ENCODE data around the gene PLXNA3. TPM values are rescaled to one million over a fixed set of nuclear protein-coding genes. Genes with fewer than 3 reads are reported as not detected.

PLXNA3 gene
- total and polyA plus RNA-seq, 2 experiments from 2014 or later = 2.7 to 5.4 TPM

- no peak for ATAC-seq
- Mint-ChIP-seq H3K9me3 (no peaks in the 10 kb centered on the region), H3K36me3 (ENCODE audit: low read depth) (peaks cover 7% of the 10 kb centered on the region), H3K4me1 (no peaks in the 10 kb centered on the region), H3K27ac (no peak overlapping the region), H3K4me3 (no peak overlapping the region), H3K27me3 (ENCODE audit: insufficient read depth, low read depth, poor library complexity) (peaks cover 4% of the 10 kb centered on the region)
- Histone ChIP-seq H3K4me1 (ENCODE audit: insufficient read depth) (no peaks in the 10 kb centered on the region), H3K27me3 (ENCODE audit: insufficient read depth) (no peaks in the 10 kb centered on the region), H3K36me3 (ENCODE audit: insufficient read depth) (no peaks in the 10 kb centered on the region), H3K4me2 (no peak overlapping the region), H3K27ac (ENCODE audit: low read depth) (no peak overlapping the region), H3K4me3 (no peak overlapping the region), H3F3A (replicated peaks; ENCODE audit: low read depth) (no peaks in the 10 kb centered on the region), H3K79me2 (replicated peaks; ENCODE audit: insufficient read depth) (no peaks in the 10 kb centered on the region), H3K9me2 (ENCODE audit: insufficient read depth) (no peaks in the 10 kb centered on the region), H2AFZ (no peak overlapping the region), H4K20me1 (replicated peaks; ENCODE audit: insufficient read depth) (no peaks in the 10 kb centered on the region; the same call in 1 of the 2 replicates)
- TF ChIP-seq EZH2 (IDR thresholded peaks at IDR 0.05; ENCODE audit: low read depth, unreplicated experiment) = no peak
- TF ChIP-seq EZH2phosphoT487 (IDR thresholded peaks at IDR 0.05; ENCODE audit: unreplicated experiment) = no peak
- no peak for TF ChIP-seq STAT1 (IDR thresholded peaks at IDR 0.05; ENCODE audit: unreplicated experiment)
- no peak for TF ChIP-seq JUNB (IDR thresholded peaks at IDR 0.05; ENCODE audit: unreplicated experiment)
- no peak for TF ChIP-seq ZNF462 (CRISPR knock-in tag; IDR thresholded peaks at IDR 0.05)
- no peak for TF ChIP-seq ZNF331 (CRISPR knock-in tag; IDR thresholded peaks at IDR 0.05; ENCODE audit: low read depth)
- TF ChIP-seq ETS1 (IDR thresholded peaks at IDR 0.05) = no peak
- TF ChIP-seq REST (IDR thresholded peaks at IDR 0.05; ENCODE audit: unreplicated experiment) = no peak
- no peak for TF ChIP-seq CREB1 (CRISPR knock-in tag; IDR thresholded peaks at IDR 0.05; ENCODE audit: low read depth)
- TF ChIP-seq NANOG (IDR thresholded peaks at IDR 0.05; ENCODE audit: borderline replicate concordance) = no peak
- TF ChIP-seq POLR2AphosphoS5 (IDR thresholded peaks at IDR 0.05; ENCODE audit: low read depth) = no peak
- TF ChIP-seq CTCF (conservative IDR thresholded peaks at IDR 0.05; ENCODE audit: low read depth in 2 of 2) = no peak
- no peak for TF ChIP-seq ZNF114 (CRISPR knock-in tag; IDR thresholded peaks at IDR 0.05)
- DNase-seq (ENCODE audit: low spot score) = no peak
Measured at GRCh38 chrX:154470434-154470833, 12.4 kb downstream of the PLXNA3 start.

Data from GM23338 (cell line).